Endothelial cell of hepatic sinusoid (primary cell): ENCODE results near the gene STK32C.
"Not testable (repeated sequence)": the region's sequence is repeated elsewhere in the genome, so short reads cannot be mapped to it uniquely, and the experiment has no call there.

Source experiments
- in situ Hi-C: cut with HindIII; loops from 2 replicates; pipeline ENCODE4 v1.10.0; 2017; ENCODE audit warnings: low sequenced_read_pairs

The STK32C gene

DNA sequence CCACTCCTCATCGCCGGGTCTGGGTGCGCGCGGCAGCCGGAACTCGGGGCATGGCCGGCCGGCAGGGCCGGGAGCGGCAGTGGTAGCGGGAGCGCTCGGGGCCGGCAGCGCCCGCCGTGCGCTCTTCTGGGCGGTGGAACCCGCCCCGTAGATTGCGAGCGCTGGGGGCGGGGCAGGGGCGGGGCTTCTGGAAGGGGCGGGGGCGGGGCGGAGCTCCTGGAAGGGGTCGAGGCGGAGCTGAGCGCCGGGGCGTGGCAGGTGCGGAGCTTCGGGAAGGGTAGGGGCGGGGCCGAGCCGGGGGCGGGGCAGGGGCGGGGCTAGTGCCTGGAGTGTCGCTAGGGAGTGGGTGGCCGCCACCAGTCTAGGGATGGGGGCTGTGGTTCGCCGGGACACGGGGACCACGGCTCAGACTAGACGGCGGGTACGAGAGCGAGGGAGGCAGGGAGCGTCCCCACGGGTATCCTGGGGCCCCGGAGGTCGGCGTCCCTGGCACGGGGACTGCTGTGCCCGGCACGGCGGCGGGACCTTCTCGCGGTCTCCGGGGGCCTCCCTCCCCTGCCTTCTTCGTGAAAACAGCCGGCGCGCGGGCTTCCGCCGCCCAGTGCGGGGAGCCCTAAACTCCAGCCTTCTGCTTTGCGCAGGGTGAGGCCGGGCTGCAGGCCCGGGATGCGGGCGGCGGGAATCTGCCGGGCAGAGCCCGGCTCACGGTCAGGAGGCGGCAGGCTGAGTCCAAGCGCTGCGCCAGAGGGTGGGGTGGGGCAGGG, at the start of gene STK32C:
STK32C (minus strand) TSS at position 128 of the 764 bp plus-strand sequence; CDS start at position 11, 117 bp downstream.
- in situ Hi-C loops = no loop called here

GRCh38 chr10:132356621-132357195, 49.0 kb upstream of the STK32C start:
- in situ Hi-C loops = no loop called here

DNA sequence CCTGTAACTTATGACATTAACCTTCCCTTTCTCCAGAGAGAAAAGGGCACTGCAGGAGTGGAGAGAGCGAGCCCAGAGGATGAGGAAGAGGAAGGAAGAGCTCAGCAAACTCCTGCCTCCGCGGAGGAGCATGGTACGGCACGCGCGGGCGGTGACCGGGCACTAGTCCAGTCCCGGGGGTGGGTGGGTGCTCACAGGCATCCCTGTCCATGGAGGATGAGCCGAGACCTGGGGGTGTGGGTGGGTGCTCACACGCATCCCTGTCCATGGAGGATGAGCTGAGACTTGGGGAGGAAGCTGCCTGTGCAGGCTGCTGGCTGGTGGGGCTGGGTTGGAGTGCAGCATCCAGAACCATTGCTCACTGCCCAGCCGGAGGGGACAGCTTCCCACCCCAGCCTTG, 48.0 kb upstream of the STK32C start:
- in situ Hi-C loops = no loop called here

DNA sequence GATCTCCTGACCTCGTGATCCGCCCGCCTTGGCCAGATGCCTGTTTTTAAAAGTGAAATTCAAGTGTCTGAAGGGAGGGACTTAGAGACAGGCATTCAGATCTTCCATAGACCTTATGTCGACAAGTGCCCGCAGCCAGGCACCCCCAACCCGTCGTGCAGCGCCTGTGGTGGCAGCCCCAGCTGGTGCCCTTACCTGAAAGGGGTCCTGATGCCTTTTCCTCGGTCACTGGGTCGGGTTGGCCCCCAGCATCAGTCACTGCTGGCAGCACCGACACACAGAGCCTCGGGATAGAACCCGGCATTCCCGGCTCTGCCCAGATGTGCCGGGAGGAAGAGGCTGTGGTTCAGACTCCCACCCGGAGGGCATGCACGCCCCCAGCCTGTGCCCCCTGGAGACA, 47.5 kb upstream of the STK32C start:
- in situ Hi-C loops = no loop called here

GRCh38 chr10:132354356-132355094, 46.8 kb upstream of the STK32C start:
- in situ Hi-C loops = no loop called here

- in situ Hi-C loops = no loop called here
Measured at GRCh38 chr10:132353456-132354355, 46.0 kb upstream of the STK32C start.

DNA sequence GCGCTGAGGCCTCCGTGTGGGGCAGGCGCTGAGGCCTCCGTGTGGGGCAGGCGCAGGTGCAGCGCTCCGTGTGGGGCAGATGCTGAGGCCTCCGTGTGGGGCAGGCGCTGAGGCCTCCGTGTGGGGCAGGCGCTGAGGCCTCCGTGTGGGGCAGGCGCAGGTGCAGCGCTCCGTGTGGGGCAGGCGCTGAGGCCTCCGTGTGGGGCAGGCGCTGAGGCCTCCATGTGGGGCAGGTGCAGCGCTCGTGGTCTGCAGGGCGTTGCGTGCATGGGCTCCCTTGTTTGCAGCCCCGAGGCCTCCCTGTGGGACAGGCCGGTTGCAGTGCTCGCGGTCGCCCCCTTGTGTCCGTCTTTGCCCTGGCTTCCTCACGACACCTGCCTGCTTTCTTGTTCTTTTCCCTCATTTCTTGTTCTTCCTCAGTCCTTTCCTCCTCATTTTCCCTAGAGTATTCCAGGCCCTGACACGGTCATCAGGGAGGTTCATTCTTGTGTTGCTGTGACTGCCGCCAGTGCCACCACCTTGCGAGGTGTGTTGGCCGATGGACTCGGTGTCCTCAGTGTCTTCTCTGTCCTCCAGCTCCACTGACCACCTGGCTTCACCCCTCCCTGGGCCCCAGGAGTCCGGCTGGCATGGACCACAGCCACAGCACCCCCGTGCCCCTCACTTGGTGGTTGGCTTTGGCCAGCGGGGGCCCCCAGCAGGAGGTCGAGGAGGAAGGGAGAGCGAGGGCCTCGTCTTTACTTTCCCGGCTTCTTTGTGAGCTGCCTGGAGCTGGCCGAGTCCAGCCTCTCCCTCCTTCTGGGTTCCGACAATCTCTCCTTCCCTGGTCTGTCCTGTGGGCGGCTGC, 44.9 kb upstream of the STK32C start:
- in situ Hi-C loops = not testable (repeated sequence)

DNA sequence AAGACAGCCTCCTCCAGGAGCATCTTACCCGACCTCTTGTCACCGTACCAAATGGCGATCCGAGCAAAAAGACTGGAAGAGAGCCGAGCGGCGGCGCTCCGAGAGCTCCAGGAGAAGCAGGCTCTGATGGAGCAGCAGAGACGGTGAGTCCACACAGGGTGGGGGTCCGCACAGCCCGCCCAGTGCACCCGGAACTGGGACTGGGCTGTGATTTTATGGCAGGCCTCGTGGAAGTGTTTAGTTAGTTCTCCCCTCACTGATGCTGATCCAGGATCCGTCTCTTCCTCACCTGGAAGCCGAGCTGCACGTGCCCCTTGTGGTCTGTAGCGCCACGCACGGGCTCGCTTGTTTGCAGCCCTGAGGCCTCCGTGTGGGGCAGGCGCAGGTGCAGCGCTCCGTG, 43.9 kb upstream of the STK32C start:
- in situ Hi-C loops = no loop called here

DNA sequence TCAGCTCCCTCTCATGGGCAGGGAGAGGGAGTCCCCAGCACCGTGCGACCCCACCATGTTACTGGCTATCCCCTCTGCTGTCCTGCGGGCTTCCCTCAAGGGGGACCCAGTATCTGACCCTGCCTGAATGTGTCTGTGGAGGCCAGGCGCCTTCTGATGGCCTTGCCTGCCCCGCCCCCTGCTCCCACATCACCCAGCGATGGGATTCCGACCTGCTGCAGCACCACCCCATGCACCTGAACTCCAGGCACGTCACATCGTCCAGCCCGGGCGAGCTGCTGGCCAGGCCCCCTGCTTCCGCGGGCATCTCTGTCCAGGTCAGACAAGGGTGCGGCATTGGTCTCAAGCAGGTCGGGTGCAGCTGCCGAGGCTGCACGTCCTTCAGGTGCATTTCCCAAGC, 43.2 kb upstream of the STK32C start:
- in situ Hi-C loops = no loop called here

- in situ Hi-C loops = no loop called here
Measured at GRCh38 chr10:132350391-132350790, 42.6 kb upstream of the STK32C start.

DNA sequence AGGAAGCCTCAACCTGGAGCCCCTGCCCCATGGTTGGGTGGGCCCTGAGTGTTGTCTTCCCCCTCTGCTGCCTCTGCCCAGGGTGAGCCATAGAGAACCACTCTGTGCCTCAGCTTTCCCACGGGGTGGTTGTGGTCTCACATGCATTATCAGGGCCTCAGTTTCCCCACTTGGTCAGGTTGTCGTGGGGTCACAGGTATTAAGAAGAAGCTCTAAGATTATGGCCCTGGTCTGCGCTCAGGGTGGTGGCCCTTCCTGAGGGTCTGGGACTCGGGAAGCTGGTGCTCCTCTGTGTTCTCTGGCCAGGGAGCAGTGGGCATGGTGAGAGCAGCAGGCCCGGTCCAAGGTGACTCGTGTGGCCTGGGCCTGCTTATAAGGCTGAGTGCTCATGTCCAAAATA, 42.0 kb upstream of the STK32C start:
- in situ Hi-C loops = loop anchor here (10.0 kb wide), 1 partner anchor 145 kb away; no protein-coding TSS in a partner anchor

- in situ Hi-C loops = loop anchor here (10.0 kb wide), 1 partner anchor 143 kb away; no protein-coding TSS in a partner anchor
Measured at GRCh38 chr10:132347931-132348267, 40.1 kb upstream of the STK32C start.

GRCh38 chr10:132347211-132347930, 39.6 kb upstream of the STK32C start:
- in situ Hi-C loops = loop anchor here (10.0 kb wide), 1 partner anchor 143 kb away; no protein-coding TSS in a partner anchor

DNA sequence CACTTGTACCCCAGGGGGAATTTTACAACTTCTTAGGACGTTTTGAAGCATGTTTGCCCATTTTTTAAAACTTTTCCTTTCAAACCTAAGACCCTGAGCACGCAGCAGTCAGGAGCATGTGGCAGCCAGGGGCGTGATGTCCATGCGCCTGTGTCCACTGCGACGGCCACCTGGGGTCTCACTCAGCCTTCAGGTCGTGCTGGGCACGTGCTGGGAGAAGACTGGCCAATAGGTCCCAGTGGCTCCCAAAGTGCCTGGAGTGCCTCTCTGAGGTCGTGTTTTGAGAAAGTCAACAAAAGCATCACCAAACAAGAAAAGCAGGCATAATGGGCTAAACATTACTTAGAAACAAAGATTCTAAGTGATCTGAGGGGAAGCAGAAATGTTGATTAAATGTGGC, 39.1 kb upstream of the STK32C start:
- in situ Hi-C loops = loop anchor here (10.0 kb wide), 1 partner anchor 142 kb away; no protein-coding TSS in a partner anchor

GRCh38 chr10:132345345-132345744, 37.6 kb upstream of the STK32C start:
- in situ Hi-C loops = loop anchor here (10.0 kb wide), 1 partner anchor 141 kb away; no protein-coding TSS in a partner anchor

DNA sequence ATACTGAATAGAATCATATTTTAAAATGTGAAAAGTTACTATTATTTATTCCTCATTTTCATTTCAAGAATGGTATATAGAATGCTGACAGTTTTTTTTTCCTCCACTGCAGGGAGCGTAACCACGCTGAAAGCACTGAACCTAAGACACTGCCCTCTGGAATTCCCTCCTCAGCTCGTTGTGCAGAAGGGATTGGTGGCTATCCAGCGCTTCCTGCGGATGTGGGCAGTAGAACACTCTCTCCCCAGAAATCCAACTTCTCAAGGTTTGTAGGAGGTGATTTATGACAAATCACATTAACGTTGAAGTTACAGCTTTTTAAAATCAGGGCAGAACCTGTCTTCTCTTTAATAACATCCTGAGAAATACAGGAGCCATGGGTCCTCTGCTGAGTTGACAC, 36.6 kb upstream of the STK32C start:
- in situ Hi-C loops = loop anchor here (5.0 to 10.0 kb wide), 4 partner anchors 87 to 178 kb away; no protein-coding TSS in a partner anchor

GRCh38 chr10:132342553-132342952, 34.8 kb upstream of the STK32C start:
- in situ Hi-C loops = loop anchor here (5.0 to 10.0 kb wide), 4 partner anchors 85 to 180 kb away; no protein-coding TSS in a partner anchor

GRCh38 chr10:132341781-132342180, 34.0 kb upstream of the STK32C start:
- in situ Hi-C loops = loop anchor here (5.0 to 10.0 kb wide), 4 partner anchors 84 to 181 kb away; no protein-coding TSS in a partner anchor

GRCh38 chr10:132341017-132341416, 33.3 kb upstream of the STK32C start:
- in situ Hi-C loops = loop anchor here (5.0 to 10.0 kb wide), 4 partner anchors 84 to 181 kb away; no protein-coding TSS in a partner anchor
